ENCODE results near the gene ADH5.
"Not testable (repeated sequence)": the region's sequence is repeated elsewhere in the genome, so short reads cannot be mapped to it uniquely, and the experiment has no call there.

ADH5 gene

GRCh38 chr4:99104153-99104552, 15.6 kb upstream of the ADH5 start:
- no peaks in the 10 kb centered on the region for H3K9me3 ChIP-seq (replicated peaks; ENCODE audit: low read length)
- no peak overlapping the region for H3K4me2 ChIP-seq (ENCODE audit: low read length)
- H3K36me3 ChIP-seq (ENCODE audit: insufficient read depth, low read length), result no peaks in the 10 kb centered on the region
- no peak overlapping the region for H3K4me3 ChIP-seq (ENCODE audit: low read length)
- no peaks in the 10 kb centered on the region for H3K27me3 ChIP-seq (ENCODE audit: control insufficient read depth, insufficient read depth, low read length)
- no peak overlapping the region for H3K9ac ChIP-seq (ENCODE audit: low read depth, low read length)
- no peaks in the 10 kb centered on the region for H3K4me1 ChIP-seq (ENCODE audit: control insufficient read depth, insufficient read depth, low read length)

DNA sequence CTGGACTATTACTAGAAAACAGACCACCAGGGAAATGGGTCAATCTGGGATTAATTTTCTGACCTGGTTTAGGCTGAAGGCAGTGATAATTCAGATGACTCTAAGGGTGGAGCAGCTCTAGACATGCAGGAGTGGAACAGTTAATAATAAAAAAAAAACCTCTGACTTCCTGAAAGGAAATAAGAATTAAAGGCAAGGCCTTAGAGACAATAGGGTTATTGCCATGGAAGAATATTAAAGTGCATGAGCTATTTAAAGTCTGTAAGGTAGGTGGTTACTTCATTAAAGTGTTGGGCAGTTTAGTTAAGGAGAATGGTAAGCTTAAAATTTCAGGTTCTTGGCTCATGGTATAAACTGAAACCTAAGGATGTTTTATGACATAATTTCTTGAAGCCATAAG, 14.6 kb upstream of the ADH5 start:
- H3K36me3 ChIP-seq (ENCODE audit: insufficient read depth, low read length), result no peaks in the 10 kb centered on the region
- no peaks in the 10 kb centered on the region for H3K27me3 ChIP-seq (ENCODE audit: control insufficient read depth, insufficient read depth, low read length)
- H3K4me1 ChIP-seq (ENCODE audit: control insufficient read depth, insufficient read depth, low read length), result no peaks in the 10 kb centered on the region
- H3K4me3 ChIP-seq (ENCODE audit: low read length), result no peak overlapping the region
- no peak overlapping the region for H3K4me2 ChIP-seq (ENCODE audit: low read length)
- no peaks in the 10 kb centered on the region for H3K9me3 ChIP-seq (replicated peaks; ENCODE audit: low read length)
- no peak overlapping the region for H3K9ac ChIP-seq (ENCODE audit: low read depth, low read length)

DNA sequence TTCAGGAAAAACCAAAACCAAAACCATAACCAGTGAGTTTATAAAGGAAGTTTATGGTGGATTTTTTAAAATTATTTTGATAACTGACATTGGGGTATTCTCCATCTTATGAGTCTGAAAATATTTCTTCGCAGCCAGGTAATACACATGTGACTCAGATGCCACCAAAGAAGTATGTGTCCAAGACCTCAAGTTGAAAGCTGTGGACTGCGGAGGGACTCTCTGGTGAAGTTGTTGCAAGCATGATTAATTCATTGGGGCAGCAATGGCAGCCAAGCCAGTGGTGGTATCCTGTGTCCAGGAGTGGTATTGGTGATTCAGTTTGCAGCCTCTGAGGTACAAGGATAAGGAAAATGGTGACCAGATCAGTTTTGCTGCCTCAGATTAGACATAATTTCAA, 14.0 kb upstream of the ADH5 start:
- Histone ChIP-seq H3K27me3 (ENCODE audit: control insufficient read depth, insufficient read depth, low read length) (no peaks in the 10 kb centered on the region), H3K4me2 (ENCODE audit: low read length) (no peak overlapping the region)

DNA sequence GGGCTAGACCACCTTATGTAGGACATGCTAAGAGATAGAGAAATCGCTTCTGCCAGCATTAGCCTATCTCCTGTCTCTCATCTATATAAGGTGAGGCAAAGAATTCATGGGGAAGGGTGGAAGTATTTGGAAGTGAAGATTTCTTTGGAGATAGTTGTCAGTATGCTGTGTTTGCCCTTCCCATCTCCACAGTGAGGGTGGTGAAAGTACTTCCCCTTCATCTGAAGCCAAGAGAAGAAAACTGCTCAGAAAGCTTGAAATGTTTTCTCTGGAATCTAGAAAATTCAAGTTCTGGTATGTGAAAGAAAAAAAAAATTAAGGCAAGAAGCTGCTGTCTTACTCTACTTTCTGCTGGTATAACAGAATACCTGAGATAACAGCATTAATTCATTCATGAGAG, 12.3 kb upstream of the ADH5 start:
- no peaks in the 10 kb centered on the region for H3K9me3 ChIP-seq (replicated peaks; ENCODE audit: low read length)
- H3K9ac ChIP-seq (ENCODE audit: low read depth, low read length), result no peak overlapping the region
- no peaks in the 10 kb centered on the region for H3K36me3 ChIP-seq (ENCODE audit: insufficient read depth, low read length)
- no peak overlapping the region for H3K4me2 ChIP-seq (ENCODE audit: low read length)
- no peaks in the 10 kb centered on the region for H3K4me1 ChIP-seq (ENCODE audit: control insufficient read depth, insufficient read depth, low read length)
- no peak overlapping the region for H3K4me3 ChIP-seq (ENCODE audit: low read length)
- no peaks in the 10 kb centered on the region for H3K27me3 ChIP-seq (ENCODE audit: control insufficient read depth, insufficient read depth, low read length)

More for the DNA sequence above, 14.0 kb upstream of the ADH5 start:
- H3K4me1 ChIP-seq (ENCODE audit: control insufficient read depth, insufficient read depth, low read length), result no peaks in the 10 kb centered on the region
- no peaks in the 10 kb centered on the region for H3K36me3 ChIP-seq (ENCODE audit: insufficient read depth, low read length)
- H3K4me3 ChIP-seq (ENCODE audit: low read length), result no peak overlapping the region
- H3K9ac ChIP-seq (ENCODE audit: low read depth, low read length), result no peak overlapping the region
- H3K9me3 ChIP-seq (replicated peaks; ENCODE audit: low read length), result no peaks in the 10 kb centered on the region

DNA sequence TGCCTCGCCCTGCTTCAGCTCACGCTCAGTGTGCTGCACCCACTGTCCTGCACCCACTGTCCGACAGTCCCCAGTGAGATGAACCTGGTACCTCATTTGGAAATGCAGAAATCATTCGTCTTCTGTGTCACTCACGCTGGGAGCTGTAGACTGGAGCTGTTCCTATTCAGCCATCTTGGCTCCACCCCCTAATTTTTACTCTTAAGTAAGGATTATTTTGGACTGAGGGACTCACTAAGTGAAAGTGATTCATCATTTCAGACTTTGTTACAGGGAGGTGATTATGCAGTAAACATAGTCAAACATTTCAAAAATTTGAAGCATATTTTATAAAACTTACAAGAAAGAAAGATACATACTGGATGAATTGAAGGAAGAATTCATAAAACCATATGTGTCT, 11.2 kb upstream of the ADH5 start:
- not testable (repeated sequence) for H3K9me3 ChIP-seq (replicated peaks; ENCODE audit: low read length); H3K9ac ChIP-seq (ENCODE audit: low read depth, low read length); H3K4me3 ChIP-seq (ENCODE audit: low read length); H3K27me3 ChIP-seq (ENCODE audit: control insufficient read depth, insufficient read depth, low read length); H3K4me2 ChIP-seq (ENCODE audit: low read length); H3K4me1 ChIP-seq (ENCODE audit: control insufficient read depth, insufficient read depth, low read length); H3K36me3 ChIP-seq (ENCODE audit: insufficient read depth, low read length)

GRCh38 chr4:99099311-99099710, 10.7 kb upstream of the ADH5 start:
- H3K36me3 ChIP-seq (ENCODE audit: insufficient read depth, low read length), result no peaks in the 10 kb centered on the region
- H3K4me3 ChIP-seq (ENCODE audit: low read length), result no peak overlapping the region
- no peaks in the 10 kb centered on the region for H3K27me3 ChIP-seq (ENCODE audit: control insufficient read depth, insufficient read depth, low read length)
- H3K9me3 ChIP-seq (replicated peaks; ENCODE audit: low read length), result no peaks in the 10 kb centered on the region
- no peak overlapping the region for H3K4me2 ChIP-seq (ENCODE audit: low read length)
- no peak overlapping the region for H3K9ac ChIP-seq (ENCODE audit: low read depth, low read length)
- H3K4me1 ChIP-seq (ENCODE audit: control insufficient read depth, insufficient read depth, low read length), result no peaks in the 10 kb centered on the region

DNA sequence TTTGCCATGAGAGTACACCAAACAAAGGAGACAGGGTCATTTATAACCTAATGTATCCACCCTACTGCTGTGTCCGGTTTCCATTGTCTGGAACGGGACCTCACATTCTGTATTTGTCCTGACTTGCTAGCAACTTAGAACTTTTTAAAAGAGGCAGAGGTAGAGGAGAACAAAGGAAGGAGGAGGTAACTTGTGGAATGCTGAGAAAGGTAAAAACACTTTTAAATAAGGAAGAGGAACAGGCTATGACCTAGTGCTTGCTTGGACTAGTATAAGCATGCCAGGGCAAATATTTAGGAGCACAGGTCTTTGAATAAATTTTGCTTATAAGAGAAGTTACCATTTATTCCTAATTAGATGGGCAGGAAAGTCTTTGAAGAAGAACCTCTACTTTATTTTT, 3.3 kb upstream of the ADH5 start:
- H3K9ac ChIP-seq (ENCODE audit: low read depth, low read length); H3K4me2 ChIP-seq (ENCODE audit: low read length); H3K36me3 ChIP-seq (ENCODE audit: insufficient read depth, low read length); H3K27me3 ChIP-seq (ENCODE audit: control insufficient read depth, insufficient read depth, low read length); H3K9me3 ChIP-seq (replicated peaks; ENCODE audit: low read length); H3K4me3 ChIP-seq (ENCODE audit: low read length): not testable (repeated sequence)
- H3K4me1 ChIP-seq (ENCODE audit: control insufficient read depth, insufficient read depth, low read length), result peaks cover 12% of the 10 kb centered on the region

DNA sequence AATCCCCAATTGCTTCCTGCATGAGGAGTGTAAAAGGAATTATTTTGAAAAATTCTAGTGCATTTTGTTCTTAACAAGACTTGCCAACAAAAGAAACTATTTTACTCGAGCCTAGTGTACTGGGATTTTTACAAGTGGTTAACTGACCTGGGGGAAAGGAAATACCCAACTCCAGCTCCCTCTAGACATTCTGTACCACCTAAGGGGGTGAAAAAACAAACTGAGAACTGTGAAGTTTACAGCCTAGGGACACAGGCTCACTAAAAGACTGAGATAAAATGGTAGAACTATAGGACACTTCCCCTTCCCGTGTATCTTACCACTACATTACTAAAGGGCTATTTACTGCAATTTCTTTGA, 2.6 kb upstream of the ADH5 start:
- Histone ChIP-seq H3K4me1 (ENCODE audit: control insufficient read depth, insufficient read depth, low read length) (peaks cover 14% of the 10 kb centered on the region), H3K27me3 (ENCODE audit: control insufficient read depth, insufficient read depth, low read length) (no peaks in the 10 kb centered on the region), H3K4me3 (ENCODE audit: low read length) (no peak overlapping the region), H3K9ac (ENCODE audit: low read depth, low read length) (no peak overlapping the region), H3K9me3 (replicated peaks; ENCODE audit: low read length) (no peaks in the 10 kb centered on the region), H3K36me3 (ENCODE audit: insufficient read depth, low read length) (no peaks in the 10 kb centered on the region), H3K4me2 (ENCODE audit: low read length) (peak overlapping the region; percentile 87)

DNA sequence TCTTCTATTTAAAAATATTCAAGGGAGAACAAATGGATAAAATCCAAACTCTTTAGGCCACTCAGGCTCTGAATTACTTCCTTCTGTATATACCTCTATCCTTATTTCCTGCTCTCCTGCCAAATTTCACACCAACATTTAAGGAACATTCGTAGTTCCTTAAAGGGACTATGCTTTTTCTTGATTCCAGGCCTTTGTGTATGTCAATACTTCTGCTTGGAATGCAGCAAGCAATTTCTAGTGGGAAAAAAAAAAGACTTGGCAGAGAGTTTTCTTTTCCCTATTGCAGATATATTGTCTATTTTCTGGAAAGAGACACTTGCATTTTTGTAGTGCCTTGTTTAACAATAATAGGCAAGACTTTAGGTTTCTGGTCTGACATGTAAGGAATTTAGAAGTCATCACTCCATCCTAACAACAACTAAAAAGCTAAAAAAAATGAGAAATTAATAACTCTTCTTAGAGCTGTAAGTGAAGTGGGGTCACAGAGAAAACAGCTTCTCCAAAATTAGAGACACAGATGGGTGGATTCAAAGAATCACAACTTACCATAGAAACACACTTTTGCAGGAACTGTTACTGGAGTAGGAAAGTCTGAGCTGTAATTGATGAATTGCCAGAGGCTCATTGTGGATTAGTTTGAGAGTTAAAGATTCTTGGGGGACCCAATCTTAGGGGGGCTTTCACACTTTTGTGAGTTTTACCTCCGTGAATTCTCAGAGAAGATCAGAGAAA, 2.1 kb upstream of the ADH5 start:
- Histone ChIP-seq H3K36me3 (ENCODE audit: insufficient read depth, low read length) (peaks cover under 1% of the 10 kb centered on the region), H3K4me1 (ENCODE audit: control insufficient read depth, insufficient read depth, low read length) (peaks cover 14% of the 10 kb centered on the region), H3K4me3 (ENCODE audit: low read length) (no peak overlapping the region), H3K9ac (ENCODE audit: low read depth, low read length) (no peak overlapping the region), H3K4me2 (ENCODE audit: low read length) (peak overlapping the region; percentile 87), H3K27me3 (ENCODE audit: control insufficient read depth, insufficient read depth, low read length) (no peaks in the 10 kb centered on the region), H3K9me3 (replicated peaks; ENCODE audit: low read length) (no peaks in the 10 kb centered on the region)

GRCh38 chr4:99088023-99088449, 552 bp downstream of the ADH5 start:
- Histone ChIP-seq H3K27me3 (ENCODE audit: control insufficient read depth, insufficient read depth, low read length) (no peaks in the 10 kb centered on the region), H3K9me3 (replicated peaks; ENCODE audit: low read length) (no peaks in the 10 kb centered on the region), H3K4me3 (ENCODE audit: low read length) (peak overlapping the region; percentile 95), H3K4me1 (ENCODE audit: control insufficient read depth, insufficient read depth, low read length) (peaks cover 14% of the 10 kb centered on the region), H3K4me2 (ENCODE audit: low read length) (peak overlapping the region; percentile 87), H3K9ac (ENCODE audit: low read depth, low read length) (peak overlapping the region; percentile 93), H3K36me3 (ENCODE audit: insufficient read depth, low read length) (peaks cover 26% of the 10 kb centered on the region)

DNA sequence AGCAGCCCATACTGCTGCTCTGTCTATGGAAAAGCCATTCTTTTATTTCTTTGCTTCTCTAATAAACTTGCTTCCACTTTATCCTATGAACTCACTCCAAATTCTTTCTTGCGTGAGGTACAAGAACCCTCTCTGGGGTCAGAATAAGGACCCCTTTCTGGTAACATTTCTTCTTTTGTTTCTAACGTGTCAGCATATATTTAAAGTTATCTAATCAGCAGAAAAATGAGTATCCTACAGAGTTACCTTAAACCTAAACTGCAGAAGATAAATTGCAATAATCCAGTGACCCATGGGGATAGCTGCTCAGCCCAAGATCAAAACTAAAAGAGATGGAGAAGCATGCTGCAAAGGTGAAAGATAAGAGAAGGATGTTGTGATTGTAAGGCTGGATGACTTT, 4.0 kb downstream of the ADH5 start:
- peaks cover 55% of the 10 kb centered on the region for H3K36me3 ChIP-seq (ENCODE audit: insufficient read depth, low read length)
- H3K27me3 ChIP-seq (ENCODE audit: control insufficient read depth, insufficient read depth, low read length), result no peaks in the 10 kb centered on the region
- no peaks in the 10 kb centered on the region for H3K9me3 ChIP-seq (replicated peaks; ENCODE audit: low read length)
- no peak overlapping the region for H3K4me2 ChIP-seq (ENCODE audit: low read length)
- no peak overlapping the region for H3K4me3 ChIP-seq (ENCODE audit: low read length)
- no peak overlapping the region for H3K9ac ChIP-seq (ENCODE audit: low read depth, low read length)
- H3K4me1 ChIP-seq (ENCODE audit: control insufficient read depth, insufficient read depth, low read length), result peaks cover 2% of the 10 kb centered on the region

- no peak overlapping the region for H3K4me3 ChIP-seq (ENCODE audit: low read length)
- no peak overlapping the region for H3K4me2 ChIP-seq (ENCODE audit: low read length)
- no peak overlapping the region for H3K9ac ChIP-seq (ENCODE audit: low read depth, low read length)
- H3K27me3 ChIP-seq (ENCODE audit: control insufficient read depth, insufficient read depth, low read length), result no peaks in the 10 kb centered on the region
- H3K36me3 ChIP-seq (ENCODE audit: insufficient read depth, low read length), result peaks cover 72% of the 10 kb centered on the region
- H3K9me3 ChIP-seq (replicated peaks; ENCODE audit: low read length), result no peaks in the 10 kb centered on the region
- H3K4me1 ChIP-seq (ENCODE audit: control insufficient read depth, insufficient read depth, low read length), result peaks cover 2% of the 10 kb centered on the region
Measured at GRCh38 chr4:99082192-99082591, 6.4 kb downstream of the ADH5 start.
